Superior temporal gyrus (tissue), 1 donor: Measurements from ENCODE around the gene HERC6.
"Not testable (repeated sequence)": the region's sequence is repeated elsewhere in the genome, so short reads cannot be mapped to it uniquely, and the experiment has no call there.

ENCODE experiments used
- DNase-seq: peaks from one replicate; pipeline ENCODE4 v3.0.0-alpha.2; 2016; ENCODE audit errors: extremely low spot score

The HERC6 gene

GRCh38 chr4:88390128-88390527 is 11.5 kb downstream of the HERC6 start:
- no peak for DNase-seq

DNA sequence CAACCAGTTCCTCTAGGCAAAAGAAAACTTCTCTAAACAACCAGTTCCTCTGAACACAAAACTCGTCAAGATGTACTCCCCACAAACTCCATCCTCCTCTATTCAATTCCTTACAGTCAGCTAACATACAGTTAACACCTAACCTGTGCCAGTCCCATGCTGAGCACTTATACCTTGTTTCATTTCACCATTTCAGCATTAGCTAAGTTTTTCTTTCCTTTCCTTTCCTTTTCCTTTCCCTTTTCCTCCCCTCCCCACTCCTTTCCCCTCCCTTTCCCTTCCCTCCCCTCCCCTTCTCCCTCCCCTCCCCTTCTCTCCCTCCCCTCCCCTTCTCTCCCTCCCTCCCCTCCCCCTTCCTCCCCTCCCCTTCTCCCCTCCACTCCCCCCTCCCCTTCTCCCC is 13.1 kb downstream of the HERC6 start:
- DNase-seq = no peak

GRCh38 chr4:88396681-88397080 is 18.0 kb downstream of the HERC6 start:
- DNase-seq = no peak

- no peak for DNase-seq
Observed at GRCh38 chr4:88398381-88398780, 19.7 kb downstream of the HERC6 start.

DNA sequence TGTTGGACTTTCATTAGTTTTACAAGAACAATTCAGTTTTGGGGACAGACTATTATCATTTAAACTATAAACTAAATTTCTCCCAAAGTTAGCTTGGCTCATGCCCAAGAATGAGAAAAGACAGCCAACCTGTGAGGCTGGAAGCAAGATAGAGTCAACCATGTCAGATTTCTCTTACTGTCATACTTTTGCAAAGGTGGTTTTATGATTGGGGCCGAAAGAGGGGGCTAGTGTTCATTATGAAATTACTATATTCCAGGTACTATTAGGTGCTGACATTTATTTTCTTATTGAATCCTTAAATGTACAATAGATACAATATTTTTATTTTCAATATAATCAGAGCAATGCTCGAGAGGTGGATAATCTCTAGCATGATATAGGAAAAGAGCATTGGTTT is 30.6 kb downstream of the HERC6 start:
- no peak for DNase-seq

GRCh38 chr4:88409789-88410188 is 31.1 kb downstream of the HERC6 start:
- DNase-seq = no peak

GRCh38 chr4:88411491-88412096 is 32.9 kb downstream of the HERC6 start:
- DNase-seq = no peak

DNA sequence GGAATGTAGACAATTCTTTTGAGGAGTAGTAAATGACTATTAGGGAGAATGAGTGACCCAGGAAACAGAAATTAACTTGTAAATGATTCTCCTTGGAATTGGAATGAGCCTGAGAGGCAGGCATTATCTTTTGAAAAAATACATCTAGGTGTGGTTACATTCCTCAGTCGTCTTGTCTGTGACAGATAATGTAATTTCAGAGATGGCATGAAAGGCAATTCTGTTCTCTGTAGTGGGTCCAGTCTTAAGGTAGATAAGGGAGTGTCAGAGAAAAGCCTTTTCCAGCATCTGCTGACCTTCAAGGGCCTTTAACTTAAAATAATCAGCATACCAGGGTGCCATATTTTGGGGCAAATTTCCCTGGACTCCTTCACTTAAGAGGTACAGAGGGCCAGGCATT is 35.1 kb downstream of the HERC6 start:
- DNase-seq = no peak

DNA sequence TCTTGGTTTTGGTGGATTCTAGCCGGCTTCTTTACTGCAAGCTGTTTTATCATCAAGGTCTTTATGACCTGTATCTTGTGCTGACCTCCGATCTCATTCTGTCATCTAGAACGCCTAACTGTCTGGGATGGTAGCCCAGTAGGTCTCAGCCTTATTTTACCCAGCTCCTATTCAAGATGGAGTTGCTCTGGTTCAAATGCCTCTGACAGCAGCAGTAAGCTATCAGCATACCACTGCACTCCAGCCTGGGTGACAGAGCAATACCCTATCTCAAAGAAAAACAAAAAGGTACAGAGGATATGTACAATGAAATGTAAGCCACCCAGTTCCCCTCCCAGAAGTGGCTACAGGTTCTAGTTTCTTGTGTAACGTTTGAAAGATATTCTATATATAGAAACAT is 36.1 kb downstream of the HERC6 start:
- no peak for DNase-seq

DNA sequence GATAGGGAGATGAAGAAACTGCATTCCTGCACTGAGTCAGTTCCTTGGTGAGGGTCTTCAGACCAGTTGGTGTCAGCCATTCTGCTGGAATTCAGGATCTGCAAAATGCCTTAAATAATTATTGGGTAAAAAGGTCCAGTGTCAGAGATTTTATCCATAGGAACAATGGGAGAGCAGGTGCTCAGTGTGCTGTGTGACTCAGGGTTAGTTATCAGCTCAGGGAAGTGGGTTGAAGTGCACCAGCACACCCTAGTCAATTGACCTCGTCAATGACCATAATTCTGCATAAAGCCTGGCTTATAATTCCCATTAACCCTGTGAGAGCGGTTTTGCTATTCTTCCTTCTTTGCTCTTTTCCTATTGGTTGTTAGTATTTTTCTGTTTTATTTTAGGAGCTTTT is 37.3 kb downstream of the HERC6 start:
- no peak for DNase-seq

GRCh38 chr4:88418411-88418810 is 39.8 kb downstream of the HERC6 start:
- DNase-seq = no peak

GRCh38 chr4:88419874-88420273 is 41.2 kb downstream of the HERC6 start:
- no peak for DNase-seq

- DNase-seq = no peak
Observed at GRCh38 chr4:88420844-88421243, 42.2 kb downstream of the HERC6 start.

GRCh38 chr4:88422403-88422802 is 43.8 kb downstream of the HERC6 start:
- DNase-seq = no peak

GRCh38 chr4:88429401-88429800 is 50.7 kb downstream of the HERC6 start:
- DNase-seq = no peak

DNA sequence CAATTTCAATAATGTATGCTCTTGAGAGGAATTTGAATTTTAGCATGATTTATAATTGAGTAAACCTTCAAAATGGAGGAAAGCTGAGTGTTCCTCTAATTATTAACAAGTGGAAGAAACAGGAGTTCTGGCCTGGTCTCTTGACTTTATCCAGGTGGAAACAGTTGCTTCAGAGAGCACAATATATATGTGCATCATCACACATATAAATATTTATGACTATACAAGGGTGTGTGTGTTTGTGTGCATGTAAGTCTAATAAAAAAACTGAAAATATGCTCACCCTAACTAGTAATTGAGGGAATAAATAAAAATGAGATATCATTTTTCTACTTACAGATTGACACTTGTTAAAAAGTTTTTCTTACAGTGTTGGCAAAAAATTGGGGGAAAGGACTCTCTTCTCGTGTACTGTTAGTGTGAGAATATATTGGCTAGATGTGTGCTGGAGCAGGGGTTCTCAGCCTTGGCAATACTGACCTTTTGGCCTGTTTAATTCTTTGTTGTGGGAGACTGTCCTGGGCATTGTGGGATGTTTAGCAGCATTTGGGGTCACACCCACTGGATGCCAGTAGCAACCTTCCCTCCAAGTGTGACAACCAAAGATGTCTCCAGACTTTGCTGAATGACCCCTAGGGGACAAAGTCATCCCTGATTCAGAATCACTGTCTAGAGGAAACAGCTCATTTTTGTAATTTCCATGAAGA is 57.5 kb downstream of the HERC6 start:
- DNase-seq = no peak

DNA sequence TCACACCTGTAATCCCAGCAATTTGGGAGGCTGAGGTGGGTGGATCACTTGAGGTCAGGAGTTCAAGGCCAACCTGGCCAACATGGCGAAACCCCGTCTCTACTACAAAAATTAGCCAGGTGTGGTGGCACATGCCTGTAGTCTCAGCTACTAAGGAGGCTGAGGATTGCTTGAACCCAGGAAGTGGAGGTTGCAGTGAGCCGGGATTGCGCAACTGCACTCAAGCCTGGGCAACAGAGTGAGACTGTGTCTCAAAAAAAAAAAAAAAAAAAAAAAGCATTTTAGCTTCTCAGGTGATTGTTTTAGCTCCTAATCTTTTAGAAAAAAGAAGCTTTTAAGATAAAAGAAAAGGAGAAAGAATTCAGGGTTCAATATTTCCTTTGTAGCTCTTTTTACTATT is 59.2 kb downstream of the HERC6 start:
- not testable (repeated sequence) for DNase-seq

DNA sequence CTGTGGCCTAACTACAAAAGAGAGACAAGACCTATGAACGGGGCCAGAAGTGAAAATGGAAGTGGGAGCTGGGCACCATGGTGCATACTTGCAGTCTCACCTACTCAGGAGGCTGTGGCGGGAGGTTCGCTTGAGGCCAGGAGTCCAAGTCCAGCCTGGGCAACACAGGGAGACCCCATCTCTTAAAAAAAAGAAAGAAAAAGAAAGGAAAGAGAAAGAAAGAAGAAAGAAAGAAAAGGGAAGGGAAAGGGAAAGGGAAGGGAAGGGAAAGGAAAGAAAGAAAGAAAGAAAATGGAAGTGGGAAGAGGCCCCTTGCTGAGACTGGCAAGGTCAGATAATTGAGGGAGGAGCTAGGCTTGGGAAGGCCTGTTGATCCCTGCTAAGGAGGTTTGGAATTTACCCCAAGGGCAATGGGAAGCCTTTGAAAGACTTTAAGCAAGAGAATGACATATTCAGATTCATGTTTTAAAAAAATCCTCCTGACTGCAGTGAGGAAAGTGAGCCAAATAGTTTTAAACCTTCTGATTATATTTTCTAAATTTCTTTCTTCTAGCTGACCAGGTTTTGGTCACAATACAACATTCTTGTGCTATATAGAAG is 60.6 kb downstream of the HERC6 start:
- DNase-seq = no peak

- no peak for DNase-seq
Observed at GRCh38 chr4:88440146-88440545, 61.5 kb downstream of the HERC6 start.

DNA sequence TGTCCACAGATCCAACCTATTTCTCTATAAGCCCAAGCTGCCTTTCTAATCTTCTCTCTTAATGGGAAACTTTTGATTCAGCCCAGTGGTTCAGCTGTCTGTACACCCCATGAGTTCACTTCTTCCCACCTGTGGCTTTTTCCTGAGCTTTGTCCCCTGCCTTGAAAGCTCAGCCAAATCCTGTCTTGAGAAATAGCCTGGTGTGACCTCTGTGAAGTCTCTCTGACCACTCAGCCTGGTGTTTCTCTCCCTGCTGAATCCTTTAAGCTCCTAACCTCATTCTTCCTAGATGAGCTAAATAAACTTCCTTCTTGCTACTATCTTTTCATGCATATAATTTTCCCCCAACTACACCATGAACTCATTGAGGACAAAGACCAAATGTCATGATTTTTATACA is 63.0 kb downstream of the HERC6 start:
- no peak for DNase-seq

DNA sequence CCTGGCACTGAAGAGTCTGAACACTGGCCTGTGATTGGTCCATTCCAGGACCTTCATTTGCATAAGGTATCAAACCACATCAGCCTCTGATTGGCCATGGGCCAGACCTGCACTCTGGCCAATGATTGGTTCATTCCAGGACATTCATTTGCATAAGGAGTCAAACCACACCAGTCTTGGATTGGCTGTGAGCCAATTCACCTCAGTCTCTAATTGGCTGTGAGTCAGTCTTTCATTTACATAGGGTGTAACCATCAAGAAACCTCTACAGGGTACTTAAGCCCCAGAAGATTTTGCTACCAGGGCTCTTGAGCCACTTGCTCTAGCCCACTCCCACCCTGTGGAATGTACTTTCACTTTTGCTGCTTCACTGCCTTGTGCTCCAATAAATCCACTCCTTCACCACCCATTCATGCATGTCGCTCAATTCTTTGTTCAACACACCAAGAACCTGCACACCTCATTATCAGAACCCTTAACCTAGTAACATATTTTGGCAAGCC is 64.1 kb downstream of the HERC6 start:
- DNase-seq = no peak

- DNase-seq = no peak
Observed at GRCh38 chr4:88443486-88443885, 64.8 kb downstream of the HERC6 start.

DNA sequence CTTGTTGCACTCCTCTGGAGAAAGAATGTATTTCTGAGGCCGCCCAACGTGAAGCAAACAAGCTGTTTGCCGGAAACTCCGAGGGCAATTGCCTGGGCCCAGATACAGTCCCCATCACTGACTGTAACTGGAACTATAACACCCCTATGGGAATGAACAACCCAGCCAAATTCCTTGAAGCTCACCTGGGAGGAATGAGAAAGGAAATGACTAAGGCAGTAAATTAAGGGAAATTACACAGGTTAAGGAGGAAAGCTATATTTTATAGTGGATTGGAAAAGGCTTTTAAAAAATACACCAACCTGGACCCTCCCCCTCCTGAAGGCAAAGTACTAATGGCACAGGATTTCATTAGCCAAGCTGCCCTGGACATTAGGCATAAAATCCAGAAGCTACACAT is 66.6 kb downstream of the HERC6 start:
- no peak for DNase-seq
